Left ventricle myocardium inferior (tissue), 1 donor: Measurements from ENCODE around the gene C8G. TPM values are rescaled to one million over a fixed set of nuclear protein-coding genes. Genes with fewer than 3 reads are reported as not detected.

Experiments used
- DNase-seq: peaks from one replicate; pipeline ENCODE4 v3.0.0-alpha.2; 2020
- H3K27ac ChIP-seq: fragments of 200-600 bp; replicated peaks from 2 replicates; pipeline ENCODE4 v1.8.0; 2021
- H3K27me3 ChIP-seq: fragments of 200-600 bp; 2 replicates; pipeline ENCODE4 v1.8.0; 2021; ENCODE audit warnings: low read depth
- H3K36me3 ChIP-seq: fragments of 200-600 bp; 2 replicates; pipeline ENCODE4 v1.8.0; 2021
- H3K4me1 ChIP-seq: fragments of 200-600 bp; 2 replicates; pipeline ENCODE4 v1.8.0; 2021
- H3K4me3 ChIP-seq: fragments of 200-600 bp; 2 replicates; pipeline ENCODE4 v1.8.0; 2021; ENCODE audit warnings: mild to moderate bottlenecking, moderate library complexity
- H3K9me3 ChIP-seq: fragments of 200-600 bp; replicated peaks from 2 replicates; pipeline ENCODE4 v1.8.0; 2021
- CTCF ChIP-seq: fragments of 200-600 bp; IDR thresholded peaks from 2 replicates; pipeline ENCODE4 v1.8.0; 2021; ENCODE audit warnings: antibody characterized with exemption, mild to moderate bottlenecking, borderline replicate concordance
- intact Hi-C: fragments of 100-400 bp; cut with micrococcal nuclease; formaldehyde crosslinking; loops from one replicate; pipeline ENCODE4 v1.11.0; 2022
- total RNA-seq: library from RNA; stranded (reverse); fragmentation: NEBNext Ultra II Directional; extraction: Animal tissue kit (Norgen Biotek cat#: 25700); gene quantifications from one replicate; pipeline ENCODE4 v1.2.1, GENCODE V29; 2021
- donor health status: DM: no; HTN: yes; CAD: no; lungs with severe emphysema.

Gene C8G
- total RNA-seq, 1 donor from 2014 or later = 3.6 TPM

- peaks cover 51% of the 10 kb centered on the region for H3K4me1 ChIP-seq
- no peaks in the 10 kb centered on the region for H3K27me3 ChIP-seq
- no peak overlapping the region for H3K27ac ChIP-seq
- no peak for DNase-seq
- no peak for TF ChIP-seq CTCF
- intact Hi-C loops = no loop called here
- H3K9me3 ChIP-seq = no peaks in the 10 kb centered on the region
- H3K36me3 ChIP-seq = no peaks in the 10 kb centered on the region
- no peak overlapping the region for H3K4me3 ChIP-seq
These were observed 24.7 kb downstream of the C8G start for GRCh38 chr9:136969774-136970173.

GRCh38 chr9:136970361-136970760 lies 25.3 kb downstream of the C8G start:
- H3K4me1 ChIP-seq = peaks cover 57% of the 10 kb centered on the region
- TF ChIP-seq CTCF = no peak
- H3K4me3 ChIP-seq = no peak overlapping the region
- intact Hi-C loops = no loop called here
- H3K36me3 ChIP-seq = no peaks in the 10 kb centered on the region
- H3K27me3 ChIP-seq = no peaks in the 10 kb centered on the region
- H3K27ac ChIP-seq = no peak overlapping the region
- DNase-seq = no peak
- no peaks in the 10 kb centered on the region for H3K9me3 ChIP-seq

GRCh38 chr9:136971746-136972145 lies 26.7 kb downstream of the C8G start:
- Histone ChIP-seq H3K4me3 (no peak overlapping the region), H3K27ac (no peak overlapping the region), H3K9me3 (no peaks in the 10 kb centered on the region), H3K36me3 (no peaks in the 10 kb centered on the region), H3K4me1 (peaks cover 62% of the 10 kb centered on the region), H3K27me3 (no peaks in the 10 kb centered on the region)
- no peak for TF ChIP-seq CTCF
- intact Hi-C loops = no loop called here
- DNase-seq = no peak

- intact Hi-C loops = no loop called here
- Histone ChIP-seq H3K36me3 (no peaks in the 10 kb centered on the region), H3K9me3 (no peaks in the 10 kb centered on the region), H3K4me3 (no peak overlapping the region), H3K4me1 (peaks cover 68% of the 10 kb centered on the region), H3K27me3 (no peaks in the 10 kb centered on the region), H3K27ac (no peak overlapping the region)
- no peak for TF ChIP-seq CTCF
- no peak for DNase-seq
These were observed 27.3 kb downstream of the C8G start for GRCh38 chr9:136972335-136972734.

- H3K27me3 ChIP-seq = no peaks in the 10 kb centered on the region
- no peak for DNase-seq
- no peaks in the 10 kb centered on the region for H3K36me3 ChIP-seq
- TF ChIP-seq CTCF = no peak
- no peaks in the 10 kb centered on the region for H3K9me3 ChIP-seq
- intact Hi-C loops = no loop called here
- H3K4me3 ChIP-seq = no peak overlapping the region
- peaks cover 72% of the 10 kb centered on the region for H3K4me1 ChIP-seq
- no peak overlapping the region for H3K27ac ChIP-seq
These were observed 27.7 kb downstream of the C8G start for GRCh38 chr9:136972743-136973142.
